Measurements from ENCODE around the gene OSBPL1A.

Gene OSBPL1A

DNA sequence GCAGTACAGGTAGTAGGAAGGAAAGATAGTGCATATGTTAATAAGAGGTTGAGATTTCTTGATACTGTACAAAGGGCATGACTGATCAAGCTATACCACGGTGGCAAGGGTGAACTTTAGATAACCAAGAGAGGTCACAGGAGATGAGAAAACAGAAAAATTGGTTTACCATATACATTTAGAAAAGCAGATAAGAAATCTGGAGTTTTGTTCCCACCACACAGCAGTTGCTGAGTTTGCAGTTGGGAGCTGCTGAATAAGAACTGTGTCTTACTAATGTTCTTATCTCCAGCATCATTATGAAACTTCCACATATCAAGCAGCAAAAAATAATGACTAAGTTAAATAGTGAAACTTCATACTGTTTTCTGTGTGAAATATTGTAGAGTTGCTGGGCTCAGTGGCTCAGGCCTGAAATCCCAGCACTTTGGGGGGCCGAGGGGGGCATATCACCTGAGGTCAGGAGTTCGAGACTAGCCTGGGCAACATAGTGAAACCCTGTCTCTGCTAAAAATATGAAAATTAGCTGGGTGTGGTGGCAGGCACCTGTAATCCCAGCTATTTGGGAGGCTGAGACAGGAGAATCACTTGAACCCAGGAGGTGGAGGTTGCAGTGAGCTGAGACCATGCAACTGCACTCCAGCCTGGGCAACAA is 16.9 kb upstream of the OSBPL1A start:
- no peak for DNase-seq (ENCODE audit: low read depth)
- TF ChIP-seq, protein P1, sequence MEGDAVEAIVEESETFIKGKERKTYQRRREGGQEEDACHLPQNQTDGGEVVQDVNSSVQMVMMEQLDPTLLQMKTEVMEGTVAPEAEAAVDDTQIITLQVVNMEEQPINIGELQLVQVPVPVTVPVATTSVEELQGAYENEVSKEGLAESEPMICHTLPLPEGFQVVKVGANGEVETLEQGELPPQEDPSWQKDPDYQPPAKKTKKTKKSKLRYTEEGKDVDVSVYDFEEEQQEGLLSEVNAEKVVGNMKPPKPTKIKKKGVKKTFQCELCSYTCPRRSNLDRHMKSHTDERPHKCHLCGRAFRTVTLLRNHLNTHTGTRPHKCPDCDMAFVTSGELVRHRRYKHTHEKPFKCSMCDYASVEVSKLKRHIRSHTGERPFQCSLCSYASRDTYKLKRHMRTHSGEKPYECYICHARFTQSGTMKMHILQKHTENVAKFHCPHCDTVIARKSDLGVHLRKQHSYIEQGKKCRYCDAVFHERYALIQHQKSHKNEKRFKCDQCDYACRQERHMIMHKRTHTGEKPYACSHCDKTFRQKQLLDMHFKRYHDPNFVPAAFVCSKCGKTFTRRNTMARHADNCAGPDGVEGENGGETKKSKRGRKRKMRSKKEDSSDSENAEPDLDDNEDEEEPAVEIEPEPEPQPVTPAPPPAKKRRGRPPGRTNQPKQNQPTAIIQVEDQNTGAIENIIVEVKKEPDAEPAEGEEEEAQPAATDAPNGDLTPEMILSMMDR (conservative IDR thresholded peaks at IDR 0.05; ENCODE audit: low read depth, low read length): no peak
- H3K4me3 ChIP-seq (ENCODE audit: low read length): no peak overlapping the region

DNA sequence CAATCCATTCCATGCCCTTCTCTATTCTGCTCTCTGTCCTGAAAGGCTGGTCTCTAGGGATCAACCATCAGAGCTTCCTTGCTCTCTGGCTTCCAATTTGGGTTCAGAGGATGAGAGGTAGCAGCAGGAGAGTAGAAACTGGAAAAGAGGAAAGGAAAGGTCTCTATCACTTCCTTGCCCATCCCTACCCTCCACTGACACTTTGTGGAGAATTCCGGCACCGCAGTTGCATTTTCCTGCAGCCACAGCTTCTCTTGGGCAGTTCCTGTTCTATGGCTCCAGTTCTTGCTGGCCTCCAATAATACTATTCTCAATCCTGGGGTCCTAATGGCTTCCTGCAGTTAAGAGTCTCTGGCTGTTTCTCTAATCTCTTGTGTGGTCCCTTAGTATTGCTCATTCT is 15.5 kb upstream of the OSBPL1A start:
- TF ChIP-seq, protein P1 (conservative IDR thresholded peaks at IDR 0.05; ENCODE audit: low read depth, low read length): peak; percentile 34
- DNase-seq (ENCODE audit: low read depth): no peak
- no peak overlapping the region for H3K4me3 ChIP-seq (ENCODE audit: low read length)

DNA sequence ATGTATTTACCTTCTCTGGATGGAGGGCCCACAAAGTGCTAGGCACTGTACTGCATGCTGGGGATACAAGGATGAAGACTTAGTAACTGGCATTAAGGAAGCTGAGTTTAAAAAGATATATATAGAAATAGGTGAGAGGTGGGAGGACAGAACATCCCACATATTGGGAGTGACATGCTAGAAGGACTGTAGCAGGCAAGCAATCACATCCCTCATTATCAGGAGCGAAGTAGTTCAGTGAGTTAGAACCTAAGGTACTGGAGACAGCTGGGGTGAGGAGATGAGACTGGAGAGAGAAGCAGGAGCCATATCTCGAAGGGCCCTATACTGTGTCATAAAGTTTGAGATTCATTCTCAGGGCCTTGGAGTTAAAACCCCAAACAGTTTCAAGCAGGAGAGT is 10.9 kb upstream of the OSBPL1A start:
- H3K4me3 ChIP-seq (ENCODE audit: low read length): no peak overlapping the region
- TF ChIP-seq, protein P1 (conservative IDR thresholded peaks at IDR 0.05; ENCODE audit: low read depth, low read length): no peak
- no peak for DNase-seq (ENCODE audit: low read depth)

DNA sequence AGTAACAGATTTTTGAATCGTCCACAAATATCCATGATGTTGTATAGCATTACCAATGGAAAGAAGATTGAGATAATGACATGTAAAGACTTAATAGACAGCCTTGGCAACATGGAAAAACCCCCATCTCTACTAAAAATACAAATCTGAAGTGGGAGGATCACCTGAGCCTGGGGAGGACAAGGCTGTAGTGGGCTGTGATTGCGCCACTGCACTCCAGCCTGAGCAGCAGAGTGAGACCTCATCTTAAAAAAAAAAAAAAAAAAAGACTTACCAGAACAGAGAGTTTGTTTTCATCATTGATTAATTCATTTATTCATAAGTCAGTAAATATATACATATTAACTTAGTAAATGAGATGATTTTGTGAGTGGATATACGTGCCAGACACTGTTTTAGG is 7.0 kb upstream of the OSBPL1A start:
- TF ChIP-seq, protein P1 (conservative IDR thresholded peaks at IDR 0.05; ENCODE audit: low read depth, low read length): no peak
- H3K4me3 ChIP-seq (ENCODE audit: low read length): no peak overlapping the region
- no peak for DNase-seq (ENCODE audit: low read depth)

DNA sequence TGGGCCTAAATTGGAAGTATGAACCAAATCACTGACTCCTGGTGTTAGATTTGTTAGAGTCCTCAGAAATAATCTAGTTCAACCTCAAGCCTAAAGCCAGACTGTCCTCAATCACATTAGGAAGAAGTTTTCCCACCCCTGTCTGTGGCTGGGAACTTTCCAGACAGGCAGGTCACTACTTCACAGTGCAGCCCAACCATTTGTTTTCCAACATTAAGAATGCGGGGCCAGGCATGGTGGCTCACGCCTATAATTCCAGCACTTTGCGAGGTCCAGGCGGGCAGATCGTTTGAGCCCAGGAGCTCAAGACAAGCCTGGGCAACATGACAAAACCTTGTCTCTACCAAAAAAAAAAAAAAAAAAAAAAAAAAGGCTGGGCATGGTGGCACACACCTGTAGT is 5.5 kb upstream of the OSBPL1A start:
- DNase-seq (ENCODE audit: low read depth): no peak
- H3K4me3 ChIP-seq (ENCODE audit: low read length): no peak overlapping the region
- TF ChIP-seq, protein P1 (conservative IDR thresholded peaks at IDR 0.05; ENCODE audit: low read depth, low read length): no peak

DNA sequence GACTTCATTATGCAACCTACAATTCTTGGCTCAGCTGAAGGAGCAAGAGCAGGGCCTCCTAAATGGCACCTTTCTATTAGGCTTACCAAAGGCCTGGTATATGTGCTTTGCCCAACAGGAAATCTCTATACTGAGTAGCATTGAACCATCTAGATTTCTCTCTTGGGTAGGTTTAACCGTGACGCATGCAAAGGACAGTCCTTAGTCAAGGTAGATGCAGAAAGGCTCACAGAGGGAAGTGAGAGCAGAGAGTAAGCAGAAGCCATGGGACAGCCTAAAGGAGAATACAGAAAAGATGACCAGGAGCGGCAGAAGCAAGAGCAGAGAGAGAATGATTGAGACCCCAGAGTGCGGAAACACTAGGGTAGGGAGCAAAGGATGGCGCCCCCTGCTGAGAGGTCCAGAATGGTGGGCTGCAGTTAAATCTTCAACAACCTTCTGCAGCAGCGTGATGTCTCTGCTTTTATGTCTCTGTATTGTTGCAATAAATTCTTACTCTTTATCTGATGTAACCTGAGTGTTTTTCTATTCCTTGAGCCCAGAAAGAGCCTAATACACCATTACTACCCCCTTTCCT is 4.7 kb upstream of the OSBPL1A start:
- TF ChIP-seq, protein P1 (conservative IDR thresholded peaks at IDR 0.05; ENCODE audit: low read depth, low read length): peak; percentile 35
- no peak for DNase-seq (ENCODE audit: low read depth)
- no peak overlapping the region for H3K4me3 ChIP-seq (ENCODE audit: low read length)

DNA sequence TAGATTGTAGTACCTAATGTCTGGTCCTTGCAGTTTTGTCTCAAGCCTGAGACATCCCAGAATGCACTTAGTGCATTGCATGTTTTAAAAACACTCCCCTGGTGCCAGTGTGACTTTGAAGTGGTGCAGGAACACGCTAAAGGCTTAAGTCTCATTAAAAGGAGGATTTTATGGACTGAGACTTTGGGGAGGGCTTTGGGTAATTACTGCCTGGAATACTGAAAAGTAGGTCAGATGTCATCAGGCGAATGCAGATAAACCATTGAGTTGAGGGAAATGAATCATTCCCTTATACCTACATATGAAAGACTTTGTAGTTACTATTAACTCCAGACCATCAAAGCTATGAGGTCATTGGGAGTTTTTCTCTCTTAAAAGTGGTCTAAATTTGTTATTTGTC is 3.0 kb upstream of the OSBPL1A start:
- TF ChIP-seq, protein P1 (conservative IDR thresholded peaks at IDR 0.05; ENCODE audit: low read depth, low read length): no peak
- peak; percentile 78 for DNase-seq (ENCODE audit: low read depth)
- no peak overlapping the region for H3K4me3 ChIP-seq (ENCODE audit: low read length)
